Left colon (tissue), 2 donors: ENCODE results near the gene ARFGAP3. TPM values are rescaled to one million over a fixed set of nuclear protein-coding genes. Genes with fewer than 3 reads are reported as not detected.
"Not testable (repeated sequence)": the region's sequence is repeated elsewhere in the genome, so short reads cannot be mapped to it uniquely, and the experiment has no call there.

Experiments
- ATAC-seq: fragments of 200-7000 bp; cut with Tn5 transposase; one replicate; pipeline ENCODE4 v1.9.1; 2020; ENCODE audit warnings: mild to moderate bottlenecking, moderate library complexity
- DNase-seq, 2 donors: peaks; one replicate each; pipeline ENCODE4 v3.0.0-alpha.2; 2020
- intact Hi-C, 2 donors: fragments of 100-400 bp; cut with DNase I in 1 of 2; cut with micrococcal nuclease in 1 of 2; formaldehyde crosslinking; loops; one replicate each; pipeline versions ENCODE4 v1.11.2 to v1.14.0; 2022; cut with DNase I, micrococcal nuclease
- total RNA-seq, 2 donors: library from RNA; stranded (reverse); fragmentation: NEBNext Ultra II Directional; extraction: Animal tissue kit (Norgen Biotek cat#: 25700); gene quantifications; one replicate each; pipeline ENCODE4 v1.2.1, GENCODE V29; 2021
- donor health status: DM: no; HTN: no; CAD: no.
- donor health status: DM: yes; HTN: yes; CAD: no.

Gene ARFGAP3
- total RNA-seq, 2 donors from 2014 or later: 36.9 to 42.1 TPM

DNA sequence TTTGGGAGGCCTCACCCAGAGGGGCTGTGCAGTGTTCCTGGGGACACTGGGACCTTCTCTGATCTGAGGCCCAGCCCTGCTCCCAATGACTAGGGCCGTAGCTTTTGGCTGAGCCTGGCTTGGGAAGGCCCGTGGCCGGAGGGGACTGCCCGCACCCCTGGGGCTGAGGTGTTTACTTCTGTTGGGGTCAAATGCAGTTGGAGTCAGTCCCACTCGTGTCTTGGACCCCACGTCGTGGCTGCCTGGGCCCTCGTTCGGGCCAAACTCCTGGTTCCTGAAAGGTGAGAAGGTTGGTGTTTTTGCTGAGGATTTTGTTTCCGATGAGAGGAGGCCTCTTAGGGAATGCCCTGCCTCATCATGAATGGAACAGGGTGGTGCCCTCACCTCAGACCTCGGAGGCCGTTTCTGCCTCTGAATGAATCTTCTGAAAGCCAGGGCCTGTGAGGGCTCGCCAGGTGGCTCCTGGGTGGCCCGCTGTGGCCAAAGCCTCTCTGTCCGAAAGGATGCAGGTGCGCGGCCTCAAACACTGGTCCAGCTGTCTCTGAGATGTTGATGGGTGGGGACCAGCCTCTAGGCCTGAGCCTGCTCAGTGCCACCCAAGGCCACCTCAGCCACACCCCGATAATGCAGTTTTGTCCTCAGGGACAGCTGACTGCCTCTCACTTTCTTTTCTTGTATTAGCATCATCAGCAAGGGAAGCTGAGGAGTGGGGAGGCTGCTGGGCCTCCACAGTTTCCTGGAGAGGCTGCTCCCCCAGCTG lies 96.1 kb downstream of the ARFGAP3 start:
- intact Hi-C loops: no loop called here
- ATAC-seq (no peak), DNase-seq (no peak)

DNA sequence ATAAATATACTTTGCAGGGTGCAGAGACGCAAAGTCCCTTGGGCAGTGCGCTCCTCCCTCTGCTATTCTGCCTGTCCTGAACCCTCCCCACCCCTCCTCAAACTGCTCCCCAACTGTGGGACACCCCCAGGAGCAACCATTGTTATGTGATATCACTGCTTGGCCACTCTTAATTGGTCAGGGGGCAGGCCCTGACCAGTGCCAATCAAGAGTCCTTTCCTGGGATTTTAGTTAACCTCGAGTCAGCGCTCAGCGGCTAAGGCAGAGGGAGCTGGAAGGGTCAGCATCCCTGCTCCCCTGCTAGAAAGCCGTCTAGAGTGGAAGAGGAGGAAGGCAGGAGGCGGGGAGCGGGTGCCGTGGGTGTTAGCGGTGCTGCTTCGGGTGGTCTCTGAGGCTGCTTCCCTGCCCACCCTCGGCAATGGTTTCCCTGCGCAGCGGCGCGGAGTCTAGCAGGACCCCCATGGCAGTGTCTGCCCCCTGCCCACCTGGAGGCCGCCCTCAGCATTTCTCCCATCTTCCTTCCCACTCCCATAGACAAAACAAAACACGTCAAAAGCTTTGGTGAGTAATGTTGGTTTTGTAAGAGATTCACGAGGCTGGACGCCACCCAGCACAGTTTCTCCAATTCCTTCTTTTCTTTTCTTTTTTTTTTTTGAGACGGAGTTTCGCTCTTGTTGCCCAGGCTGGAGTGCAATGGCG lies 98.0 kb downstream of the ARFGAP3 start:
- ATAC-seq (no peak), DNase-seq (no peak)
- intact Hi-C loops: no loop called here

DNA sequence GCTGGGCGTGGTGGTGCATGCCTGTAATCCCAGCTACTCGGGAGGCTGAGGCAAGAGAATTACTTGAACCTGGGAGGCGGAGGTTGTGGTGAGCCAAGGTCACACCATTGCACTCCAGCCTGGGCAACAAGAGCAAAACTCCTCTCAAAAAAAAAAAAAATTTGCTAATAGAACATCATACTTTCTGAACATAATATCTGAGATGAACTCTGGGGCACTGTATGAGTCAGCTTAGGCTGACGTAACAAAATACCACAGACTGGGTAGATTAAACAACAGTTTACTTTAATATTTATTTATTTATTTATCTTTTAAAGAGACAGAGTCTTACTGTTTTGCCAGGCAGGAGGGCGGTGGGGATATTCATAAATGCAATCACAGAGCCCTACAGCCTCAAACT lies 101.5 kb downstream of the ARFGAP3 start:
- ATAC-seq, DNase-seq, intact Hi-C loops: not testable (repeated sequence)

DNA sequence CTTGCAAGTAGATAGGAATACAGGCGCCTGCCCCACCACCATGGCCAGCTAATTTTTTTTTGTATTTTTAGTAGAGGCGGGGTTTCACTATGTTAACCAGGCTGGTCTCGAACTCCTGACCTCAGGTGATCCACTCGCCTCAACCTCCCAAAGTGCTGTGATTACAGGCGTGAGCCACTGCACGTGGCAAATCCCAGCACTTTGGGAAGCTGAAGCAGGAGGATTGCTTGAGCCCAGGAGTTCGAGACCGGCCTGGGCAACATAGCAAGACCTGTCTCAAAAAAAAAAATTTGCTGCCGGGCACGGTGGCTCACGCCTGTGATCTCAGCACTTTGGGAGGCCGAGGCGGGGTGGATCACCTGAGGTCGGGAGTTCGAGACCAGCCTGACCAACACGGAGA lies 102.0 kb downstream of the ARFGAP3 start:
- intact Hi-C loops, DNase-seq, ATAC-seq: not testable (repeated sequence)

DNA sequence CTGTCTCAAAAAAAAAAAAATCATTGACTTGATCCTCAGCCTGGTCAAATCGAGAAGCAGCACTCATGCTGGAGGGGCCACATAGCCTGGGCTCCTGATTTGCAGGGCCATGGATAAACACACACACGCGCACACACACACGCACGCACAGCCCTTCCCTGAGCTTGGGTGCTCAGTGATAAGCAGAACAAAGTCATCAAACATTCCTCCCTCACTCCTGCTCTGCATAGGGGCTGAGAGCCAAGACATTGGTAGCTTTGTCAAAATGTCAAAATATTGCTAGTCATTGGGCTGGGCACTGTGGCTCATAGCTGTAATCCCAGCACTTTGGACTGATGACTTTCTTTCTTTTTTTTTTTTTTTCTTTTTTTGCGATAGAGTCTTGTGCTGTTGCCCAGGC lies 102.4 kb downstream of the ARFGAP3 start:
- ATAC-seq (peak; percentile 13), DNase-seq (no peak)
- intact Hi-C loops: no loop called here

DNA sequence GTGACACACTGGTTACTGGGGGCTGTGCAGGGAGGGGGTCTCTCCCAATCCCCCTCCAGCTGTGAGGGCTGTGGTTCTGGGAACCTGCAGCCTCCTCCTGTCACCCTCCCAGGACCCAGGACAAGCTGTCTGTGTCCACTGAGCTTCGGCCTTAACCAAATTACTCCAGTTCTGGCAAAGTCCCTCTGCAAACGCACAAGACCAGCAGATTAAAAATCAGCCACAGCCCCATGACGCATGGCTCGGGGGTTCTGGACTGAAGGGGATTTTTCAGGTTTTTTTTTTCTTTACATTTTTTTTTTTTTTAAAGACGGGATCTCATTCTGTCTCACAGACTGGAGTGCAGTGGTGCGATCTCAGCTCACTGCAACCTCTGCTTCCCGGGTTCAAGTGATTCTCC lies 104.2 kb downstream of the ARFGAP3 start:
- intact Hi-C loops: no loop called here
- ATAC-seq (no peak), DNase-seq (no peak)

DNA sequence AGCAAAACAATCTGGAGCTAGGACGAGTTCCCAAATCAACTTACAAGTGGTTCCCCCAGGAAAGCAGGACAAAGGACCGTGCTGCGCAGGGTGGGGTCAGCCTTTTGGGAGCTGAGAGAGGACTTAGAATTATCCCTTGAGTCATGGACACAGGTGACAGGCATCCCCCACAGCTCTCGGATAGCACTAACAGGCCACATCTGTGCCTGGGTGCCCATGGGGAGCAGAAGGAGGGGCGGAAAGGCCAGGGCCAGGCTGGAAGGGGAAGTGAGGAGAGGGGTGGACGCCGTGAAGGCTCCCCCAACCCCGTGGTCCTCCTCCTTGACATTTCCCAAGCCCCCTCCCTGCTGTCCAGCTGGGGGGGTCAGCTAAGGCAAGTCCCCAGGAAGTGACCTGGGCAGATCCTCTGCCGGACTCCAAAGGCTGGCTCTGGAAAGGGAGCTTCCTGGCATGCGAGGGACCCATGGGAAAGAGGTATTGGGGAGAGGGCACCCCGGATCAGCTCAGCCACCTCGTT lies 104.8 kb downstream of the ARFGAP3 start:
- intact Hi-C loops: no loop called here
- no peak for DNase-seq
- ATAC-seq: no peak

DNA sequence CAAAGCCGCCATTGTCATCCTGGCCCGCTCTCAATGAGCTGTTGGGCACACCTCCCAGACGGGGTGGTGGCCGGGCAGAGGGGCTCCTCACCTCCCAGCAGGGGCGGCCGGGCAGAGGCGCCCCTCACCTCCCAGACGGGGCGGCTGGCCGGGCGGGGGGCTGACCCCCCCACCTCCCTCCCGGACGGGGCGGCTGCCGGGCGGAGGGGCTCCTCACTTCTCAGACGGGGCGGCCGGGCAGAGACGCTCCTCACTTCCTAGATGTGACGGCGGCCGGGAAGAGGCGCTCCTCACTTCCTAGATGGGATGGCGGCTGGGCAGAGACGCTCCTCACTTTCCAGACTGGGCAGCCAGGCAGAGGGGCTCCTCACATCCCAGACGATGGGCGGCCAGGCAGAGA lies 106.7 kb downstream of the ARFGAP3 start:
- intact Hi-C loops, ATAC-seq, DNase-seq: not testable (repeated sequence)

DNA sequence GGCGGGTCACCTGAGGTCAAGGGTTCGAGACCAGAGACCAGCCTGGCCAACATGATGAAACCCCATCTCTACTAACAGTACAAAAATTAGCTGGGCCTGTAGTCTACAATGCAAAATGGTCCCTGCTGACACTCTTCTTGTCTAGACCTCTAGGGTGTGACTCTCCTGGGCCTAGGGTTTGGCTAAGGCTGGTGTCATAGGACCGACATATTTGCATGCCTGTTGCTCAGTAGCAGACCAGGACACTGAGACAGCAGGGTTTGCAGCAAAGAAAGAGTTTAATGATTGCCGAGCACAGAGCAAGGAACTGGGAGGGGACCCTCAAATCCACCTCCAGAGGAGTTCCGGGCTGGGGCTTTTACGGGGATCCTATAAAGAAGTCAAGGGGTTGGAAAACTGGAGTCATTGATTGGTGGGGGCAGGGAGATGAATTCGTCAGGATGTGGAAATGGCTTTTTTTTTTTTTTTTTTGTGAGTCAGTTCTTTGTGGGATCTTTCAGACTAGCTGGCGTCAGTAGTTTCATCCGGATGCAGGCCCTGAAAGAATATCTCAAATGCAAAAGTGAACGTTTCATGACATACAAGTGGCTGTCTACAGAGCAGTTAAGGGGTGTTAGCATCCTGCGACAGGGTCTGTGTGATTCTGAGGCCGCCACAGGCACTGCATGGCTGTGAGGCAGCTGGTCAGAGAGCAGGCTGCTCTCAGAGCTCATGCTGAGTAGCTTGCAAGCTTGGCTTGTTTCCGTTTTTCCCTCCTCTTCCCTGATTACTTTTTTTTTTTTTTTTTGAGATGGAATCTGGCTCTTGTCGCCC lies 109.2 kb downstream of the ARFGAP3 start:
- ATAC-seq (no peak), DNase-seq (no peak)
- intact Hi-C loops: no loop called here

Other genes starting within 250 kb of the ARFGAP3 start
- gene POLDIP3, start 242.4 kb downstream of the ARFGAP3 start, total RNA-seq: 10 to 100 TPM; 48.9 to 61.3 TPM
- gene ATP5MGL, start 216.7 kb downstream of the ARFGAP3 start, total RNA-seq: under 1 TPM; 0.34 to 0.89 TPM
- gene CYB5R3, start 207.9 kb downstream of the ARFGAP3 start, total RNA-seq: 100 to 1,000 TPM; 157 to 192 TPM
- 1 to 10 TPM; 5.1 to 6.3 TPM for gene A4GALT, start 136.4 kb downstream of the ARFGAP3 start, total RNA-seq
- gene PACSIN2, start 157.9 kb upstream of the ARFGAP3 start, total RNA-seq: 100 to 1,000 TPM; 191 to 219 TPM
- 1 to 10 TPM; 2.1 to 3.2 TPM for gene TTLL1, start 232.1 kb upstream of the ARFGAP3 start, total RNA-seq